HCEC 1CT (cell line): ENCODE data around the gene TMEM53.
"Not testable (repeated sequence)": the region's sequence is repeated elsewhere in the genome, so short reads cannot be mapped to it uniquely, and the experiment has no call there.

Experiments used
- DNase-seq: peaks from one replicate; pipeline ENCODE4 v3.0.0-alpha.2; 2017

TMEM53 gene

DNA sequence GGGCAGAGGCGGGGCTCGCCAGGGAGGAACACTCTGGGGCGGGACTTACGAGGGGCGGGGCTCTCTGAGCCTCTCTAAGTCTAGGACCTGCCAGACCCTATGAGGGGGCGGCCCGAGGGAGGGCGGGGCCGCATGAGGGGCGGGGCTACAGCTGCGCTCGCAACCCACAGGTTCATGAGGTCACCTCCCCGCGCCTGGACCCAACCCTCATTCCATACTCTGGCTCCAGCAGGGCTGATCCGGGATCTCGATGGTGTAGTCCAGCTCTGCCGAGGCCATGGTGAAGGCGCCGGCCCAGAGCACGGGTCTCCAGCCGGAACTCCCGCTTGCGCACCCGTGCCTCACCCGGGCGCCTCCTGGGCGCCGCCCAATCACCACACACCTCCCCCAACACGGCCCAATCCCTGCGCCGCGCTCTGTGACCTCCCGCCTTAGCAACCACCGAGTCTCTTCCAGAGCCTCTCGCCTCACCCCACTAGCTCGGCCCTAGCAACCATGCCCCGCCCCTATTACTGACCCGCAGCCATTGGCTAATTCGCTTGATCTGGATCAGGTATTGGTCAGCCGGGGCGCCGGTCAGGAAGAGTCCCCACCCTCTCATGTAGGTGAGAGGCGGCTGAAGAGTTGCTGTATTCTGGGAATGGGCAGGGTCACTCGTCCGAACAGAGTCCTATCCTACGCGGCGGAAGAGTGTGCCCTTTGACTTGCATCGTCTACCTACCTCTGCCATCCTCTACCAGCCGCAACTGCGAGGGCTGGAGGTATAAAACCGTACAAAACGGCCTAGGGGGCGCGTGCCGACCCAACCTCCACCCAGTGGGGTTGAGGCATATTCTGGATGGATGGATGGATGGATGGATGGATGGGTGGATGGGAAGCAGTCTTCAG, at the start of gene TMEM53, which contains the start of gene ARMH1:
Gene TMEM53, minus strand, starts transcription at position 369 of the 888 bp plus-strand sequence. Its CDS starts 90 bp downstream, at position 279.
Gene ARMH1, plus strand, starts transcription at position 602 of the 888 bp plus-strand sequence. CDS start 14,984 bp downstream, outside the sequence.
- peak; percentile 100 for DNase-seq

DNA sequence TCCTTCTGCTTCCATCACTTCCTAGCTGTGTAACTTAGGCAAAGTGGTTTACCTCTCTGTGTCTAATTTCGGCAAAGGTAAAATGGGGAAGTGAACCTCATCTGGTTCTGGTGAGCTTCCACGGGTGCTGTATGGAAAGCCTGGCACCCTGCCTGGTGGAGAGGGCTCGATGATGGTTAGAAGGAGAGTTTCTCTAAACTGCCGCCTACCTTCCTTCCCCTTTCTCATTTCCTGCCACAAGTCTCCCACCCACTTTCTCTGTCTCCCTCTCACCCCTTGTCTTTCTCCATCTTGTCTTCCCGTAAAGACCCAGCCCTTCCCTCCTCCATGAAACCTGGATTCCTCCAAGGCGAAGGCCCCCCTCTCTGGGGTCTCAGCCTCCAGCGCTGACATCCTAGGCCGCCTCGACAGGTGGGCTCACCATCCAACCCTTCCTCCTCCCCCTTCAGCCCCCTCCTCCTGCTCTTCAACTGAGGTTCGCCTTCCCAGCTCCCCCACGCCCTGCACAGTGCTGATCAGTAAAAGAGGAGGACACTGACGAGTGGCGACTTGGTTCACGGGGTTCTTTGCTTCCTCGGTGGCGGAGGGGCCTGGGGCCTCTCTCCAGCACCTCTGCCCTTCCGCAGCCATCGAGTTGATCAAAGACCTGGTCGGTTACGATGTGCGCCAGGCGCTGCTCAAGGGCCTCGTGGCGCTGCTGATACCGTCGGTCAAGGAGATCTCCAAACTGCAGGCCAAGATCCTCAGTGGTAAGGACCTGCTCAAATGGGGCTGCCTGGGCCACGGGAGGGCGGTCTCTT, 49.4 kb upstream of the TMEM53 start:
- no peak for DNase-seq

DNA sequence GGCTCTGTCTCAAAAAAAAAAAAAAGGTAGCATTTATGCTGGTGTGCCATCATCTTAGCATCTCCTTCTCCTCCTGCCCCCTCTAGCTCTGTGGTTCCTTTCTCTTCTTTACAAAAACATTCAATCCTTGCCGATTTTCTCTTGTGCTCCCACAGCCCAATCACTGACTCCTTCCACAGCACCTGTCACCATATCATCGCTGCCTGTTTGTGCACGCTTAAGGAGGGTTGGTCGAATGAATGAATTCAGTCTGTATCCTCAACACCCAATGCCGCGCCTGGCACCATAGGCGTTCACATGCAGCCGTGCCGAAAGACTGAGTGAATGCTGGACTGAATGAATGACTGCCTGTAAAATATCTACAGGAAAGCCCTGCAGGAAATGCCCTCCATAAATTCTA, 48.8 kb upstream of the TMEM53 start:
- DNase-seq = no peak

DNA sequence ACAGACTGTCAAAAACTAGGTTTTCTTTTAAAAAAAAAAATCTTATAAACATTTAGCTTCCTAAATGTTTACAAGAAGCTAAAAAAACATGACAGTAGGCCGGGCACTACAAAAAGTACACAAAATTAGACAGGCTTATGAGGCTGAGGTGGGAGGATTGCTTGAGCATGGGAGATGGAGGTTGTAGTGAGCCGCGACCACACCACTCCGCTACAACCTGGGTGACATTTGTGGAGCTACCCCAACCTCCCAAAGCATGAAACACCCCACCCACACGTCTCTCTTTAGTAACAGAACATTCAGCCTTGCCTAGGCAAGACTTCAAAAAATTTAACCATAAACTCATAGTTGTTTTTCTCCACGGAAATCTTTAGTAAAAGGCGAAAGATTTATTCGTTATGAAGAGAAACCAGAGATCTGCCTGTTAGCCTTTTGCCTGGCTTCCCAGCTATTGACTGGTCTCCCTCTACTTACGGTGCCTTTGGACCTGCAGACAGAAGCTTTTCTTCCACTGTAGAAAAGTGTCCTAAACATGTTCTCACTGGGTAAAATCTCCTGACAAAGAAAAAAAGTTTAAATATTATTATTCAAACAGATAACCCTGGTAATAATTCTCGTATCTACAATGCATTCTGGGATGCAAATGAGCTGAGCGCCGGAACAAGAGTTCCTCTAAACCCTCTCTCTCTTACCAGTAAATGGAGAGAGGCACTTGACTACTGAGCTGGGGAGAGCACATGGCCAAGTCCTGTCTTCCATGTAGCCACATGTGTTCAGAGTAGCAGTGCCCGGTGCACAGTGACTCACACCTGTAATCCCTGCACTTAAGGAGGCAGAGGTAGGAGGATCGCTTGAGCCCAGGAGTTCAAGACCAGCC, 47.4 kb upstream of the TMEM53 start:
- peak; percentile 94 for DNase-seq

DNA sequence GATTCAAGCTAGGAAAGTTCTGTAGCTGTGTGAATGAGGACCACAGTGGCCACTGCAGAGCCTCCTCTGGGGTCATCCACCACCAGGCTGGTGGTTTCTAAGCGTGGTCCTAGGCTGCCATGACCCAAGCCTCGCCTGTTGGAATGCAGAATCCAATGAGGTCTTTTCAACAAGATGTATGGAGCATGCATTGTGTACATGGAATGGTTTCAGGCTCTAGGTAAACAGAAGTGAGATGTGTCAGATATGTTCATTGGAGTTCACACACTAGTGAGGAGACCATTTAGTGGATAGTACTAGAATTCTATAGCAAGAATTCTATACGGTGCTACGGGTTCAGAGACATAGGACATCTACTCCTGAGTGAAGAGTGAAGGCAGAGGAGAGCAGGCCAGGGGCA, 46.0 kb upstream of the TMEM53 start:
- DNase-seq = no peak

DNA sequence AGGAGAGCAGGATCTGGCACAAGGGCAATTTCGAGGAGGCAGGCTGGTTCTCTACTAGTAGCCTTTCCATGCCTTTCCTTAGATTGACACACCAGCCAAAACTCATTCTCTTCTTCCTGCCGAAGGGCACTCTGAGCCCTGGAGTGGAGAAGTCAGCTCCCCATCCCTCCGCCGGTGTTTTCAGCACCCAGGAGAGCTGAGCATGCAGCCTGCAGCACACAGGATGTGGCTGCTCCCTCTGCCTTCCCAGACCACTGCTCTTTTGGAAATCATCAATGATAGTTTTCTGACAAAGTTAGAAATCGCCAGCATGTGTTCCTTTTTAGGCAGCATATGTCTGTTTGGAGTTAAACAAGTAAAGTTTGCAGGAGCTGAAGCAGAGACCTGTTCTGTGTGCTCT, 45.0 kb upstream of the TMEM53 start:
- no peak for DNase-seq

DNA sequence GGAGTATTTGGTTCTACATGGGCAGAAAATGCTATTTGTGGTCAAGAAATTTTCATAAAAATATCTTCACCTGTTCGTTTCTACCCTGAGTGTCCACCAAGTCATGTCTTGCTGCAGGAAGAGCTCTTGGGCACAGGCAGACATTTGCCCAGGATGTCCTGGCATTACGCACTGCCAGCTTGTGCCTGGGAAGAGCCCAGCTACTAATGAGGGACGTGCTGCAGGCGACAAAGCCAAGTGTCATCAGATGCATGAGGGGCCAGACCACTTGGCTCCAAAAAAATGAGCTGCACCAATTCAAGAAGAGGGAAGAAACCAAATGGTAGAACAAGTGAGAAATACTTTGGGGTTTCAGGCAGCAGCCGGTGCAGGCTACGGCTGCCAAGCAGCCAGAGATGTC, 43.8 kb upstream of the TMEM53 start:
- no peak for DNase-seq

DNA sequence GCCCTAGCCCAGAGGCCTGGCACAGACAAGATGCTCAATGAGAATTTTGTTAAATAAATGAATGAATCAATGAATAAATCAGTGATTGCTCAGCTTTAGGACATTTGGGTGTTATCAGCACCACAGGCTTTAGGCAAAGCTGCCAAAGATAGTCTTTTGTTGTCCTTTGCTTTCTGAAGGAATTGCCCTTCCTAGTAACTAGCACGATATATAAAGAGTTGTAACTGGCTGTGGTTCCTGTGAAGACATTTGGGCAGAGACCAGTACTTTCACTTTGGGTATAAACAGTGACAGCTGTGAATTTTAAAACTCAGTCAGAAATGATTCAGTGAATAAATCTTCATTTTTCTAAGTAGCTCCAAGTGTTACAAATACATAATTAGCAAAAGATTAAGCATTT, 43.4 kb upstream of the TMEM53 start:
- no peak for DNase-seq

DNA sequence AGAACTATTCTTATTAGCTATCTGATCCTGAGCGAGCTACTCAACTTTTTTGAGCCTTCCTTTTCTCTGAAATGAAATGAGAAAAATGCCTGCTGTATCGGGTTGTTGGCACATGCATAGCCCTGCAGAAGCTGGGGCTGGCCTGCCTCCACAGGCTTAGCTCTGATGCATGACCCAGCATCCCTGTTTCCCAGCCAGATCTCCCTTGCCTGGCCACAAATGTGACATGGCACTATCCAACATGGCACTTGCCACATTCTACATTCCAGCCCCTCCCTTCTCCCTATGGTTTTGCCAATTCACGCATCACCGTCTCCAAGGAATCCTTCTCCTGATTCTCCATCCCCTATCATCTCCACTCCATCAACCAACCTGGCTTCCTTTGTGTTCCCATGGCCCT, 42.9 kb upstream of the TMEM53 start:
- DNase-seq = no peak

DNA sequence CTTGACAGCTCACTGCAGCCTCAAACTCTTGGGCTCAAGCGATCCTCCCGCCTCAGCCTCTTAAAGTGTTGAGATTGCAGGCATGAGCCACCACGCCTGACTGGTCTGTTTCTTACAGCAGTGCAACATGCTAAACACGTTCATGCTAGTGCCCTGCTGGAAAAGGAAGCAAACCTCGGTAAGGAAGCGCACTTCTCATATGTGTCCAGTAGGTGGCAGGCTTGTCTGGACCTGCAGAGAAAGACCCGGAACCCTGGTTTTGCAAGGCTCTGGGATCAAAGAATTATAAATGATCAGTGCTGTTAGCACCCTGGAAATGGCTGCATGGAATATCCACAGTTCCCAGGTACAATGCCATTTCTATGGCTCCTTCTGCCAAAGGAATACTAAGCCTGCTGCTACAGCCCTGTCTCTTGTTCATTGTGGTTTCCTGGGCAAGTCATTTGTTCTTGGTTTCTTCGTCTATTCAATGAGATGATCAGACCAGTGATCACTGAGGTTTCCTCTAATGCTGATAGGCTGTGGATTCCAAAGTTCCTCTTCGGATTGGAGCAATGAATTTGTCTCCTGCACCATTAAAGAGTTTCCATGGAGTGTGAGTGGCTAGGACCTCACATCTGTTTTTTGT, 40.8 kb upstream of the TMEM53 start:
- DNase-seq = peak; percentile 65

DNA sequence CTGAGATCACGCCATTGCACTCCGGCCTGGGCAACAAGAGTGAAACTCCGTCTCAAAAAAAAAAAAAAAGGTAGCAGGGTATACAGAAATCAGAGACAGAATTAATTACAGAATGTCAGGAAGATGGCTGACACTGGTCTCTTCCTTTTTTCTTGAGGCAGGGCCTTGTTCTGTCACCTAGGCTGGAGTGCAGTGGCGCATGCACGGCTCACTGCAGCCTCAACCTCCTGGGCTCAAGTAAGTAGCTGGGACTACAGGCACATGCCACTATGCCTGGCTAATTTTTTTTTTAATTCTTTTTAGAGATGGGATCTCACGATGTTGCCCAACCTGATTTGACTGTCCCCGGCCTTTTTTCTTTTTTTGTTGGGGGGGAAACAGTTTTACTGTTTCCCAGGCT, 40.3 kb upstream of the TMEM53 start:
- DNase-seq = no peak

DNA sequence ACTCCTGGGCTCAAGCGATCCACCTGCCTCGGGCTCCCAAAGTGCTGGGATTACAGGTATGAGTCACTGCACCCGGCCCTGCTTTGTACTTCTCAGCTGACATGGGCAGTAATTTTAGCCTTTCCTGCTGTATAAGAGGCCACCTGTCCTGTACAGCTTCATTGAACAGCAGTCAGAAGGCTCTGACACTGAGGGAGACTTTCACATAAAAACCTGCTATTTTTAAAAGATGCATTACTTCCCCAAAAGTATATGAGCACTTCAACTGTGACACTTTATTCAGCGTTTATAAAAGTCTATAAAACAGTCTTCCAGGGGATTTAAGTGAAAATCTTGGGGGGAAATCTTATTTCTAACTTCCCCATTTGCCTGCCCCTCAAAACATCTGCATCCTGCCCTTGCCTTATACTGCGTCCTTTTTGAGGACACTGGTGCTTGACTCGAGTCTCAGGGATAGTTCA, 39.1 kb upstream of the TMEM53 start:
- DNase-seq = no peak

DNA sequence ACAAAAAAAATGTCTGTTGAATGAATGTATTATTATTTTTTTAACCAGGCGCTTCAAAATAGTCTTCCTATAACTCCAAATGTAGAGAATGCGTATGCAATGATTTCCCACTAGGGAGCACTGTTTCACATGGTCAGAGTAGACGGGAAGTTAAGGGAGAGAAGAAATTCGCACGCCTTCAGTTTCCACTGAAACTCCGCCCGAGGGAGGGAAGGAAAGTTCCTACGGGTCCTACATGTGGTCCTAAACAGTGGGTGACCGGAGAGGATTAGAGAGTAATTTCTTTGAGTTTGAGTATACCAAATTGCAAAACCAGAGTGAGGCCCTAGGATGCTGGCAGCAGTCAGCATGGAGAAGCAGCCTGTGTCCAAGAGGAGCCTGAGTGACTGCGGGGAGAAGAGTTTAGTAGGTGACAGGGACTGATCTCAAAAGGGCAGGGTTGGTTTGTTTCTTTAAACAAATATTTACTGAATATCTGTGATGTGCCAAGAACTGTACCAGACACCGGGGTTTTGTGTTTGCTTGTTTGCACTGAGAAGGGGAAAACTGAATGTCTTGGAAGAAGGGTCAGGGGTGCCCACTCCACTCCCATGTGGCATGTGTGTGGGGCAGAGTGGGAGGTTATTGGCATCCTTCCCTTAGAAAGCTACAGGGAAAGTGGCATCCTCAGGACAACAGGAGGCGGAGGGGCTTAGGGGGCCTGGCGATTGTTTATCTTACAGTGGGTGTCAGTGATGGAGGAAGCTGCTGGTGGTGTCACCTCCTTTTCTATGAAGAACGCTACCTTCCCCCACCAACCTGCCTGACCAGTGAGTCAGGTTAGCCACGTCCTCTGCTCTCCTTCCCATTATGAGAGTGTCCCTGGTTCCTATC, 33.9 kb upstream of the TMEM53 start:
- peak; percentile 67 for DNase-seq

DNA sequence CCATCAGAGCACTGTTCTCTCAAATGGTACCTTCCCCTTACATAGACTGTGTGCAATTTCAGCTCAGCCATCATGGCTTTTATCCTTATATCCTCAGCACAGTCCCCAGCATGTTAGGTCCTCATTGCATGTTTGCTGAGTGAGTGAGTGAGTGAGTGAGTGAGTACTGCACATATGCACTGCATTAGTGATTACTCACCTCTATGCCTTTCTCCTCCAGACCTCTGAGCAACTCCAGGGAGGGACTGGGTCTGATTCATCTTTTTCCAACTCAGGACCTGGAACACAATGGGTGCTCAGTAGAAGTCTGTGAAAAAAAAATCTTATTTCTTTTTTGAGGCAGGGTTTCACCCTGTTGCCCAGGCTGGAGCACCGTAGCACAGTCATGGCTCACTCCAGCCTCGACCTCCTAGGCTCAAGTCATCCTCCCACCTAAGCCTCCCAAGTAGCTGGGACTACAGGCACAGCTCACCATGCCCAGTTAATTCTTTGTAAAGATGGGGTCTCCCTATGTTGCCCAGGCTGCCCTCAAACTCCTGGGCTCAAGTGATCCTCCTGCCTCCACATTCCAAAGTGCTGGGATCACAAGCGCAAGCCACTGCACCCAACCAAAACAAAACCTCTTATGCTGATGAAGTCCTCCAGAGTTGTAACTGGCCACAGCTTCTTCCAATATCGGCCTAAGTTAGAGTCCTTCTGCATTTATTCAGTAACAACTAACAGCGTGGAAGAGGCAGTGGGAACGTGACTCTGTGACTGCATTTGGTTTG, 33.0 kb upstream of the TMEM53 start:
- DNase-seq = peak; percentile 95

DNA sequence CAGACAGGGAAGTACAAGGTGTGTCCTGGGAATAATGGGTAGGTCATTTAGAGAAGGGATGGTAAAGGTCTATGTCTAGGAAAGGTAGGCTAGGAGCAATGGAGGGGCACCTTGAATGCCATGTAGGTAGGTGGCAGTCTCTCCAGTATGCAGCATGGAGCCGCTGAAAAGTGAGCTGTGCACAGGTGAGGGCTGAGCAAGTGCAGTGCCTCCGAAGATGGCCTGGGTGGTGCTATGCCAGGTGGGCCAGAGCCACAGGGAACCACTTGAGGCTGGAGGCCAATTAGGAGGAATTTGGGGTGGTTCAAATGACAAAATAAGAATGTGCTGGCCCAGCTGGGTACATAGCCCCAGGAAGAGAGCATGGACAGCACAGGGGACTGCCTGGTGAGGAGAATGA, 31.7 kb upstream of the TMEM53 start:
- DNase-seq = no peak

DNA sequence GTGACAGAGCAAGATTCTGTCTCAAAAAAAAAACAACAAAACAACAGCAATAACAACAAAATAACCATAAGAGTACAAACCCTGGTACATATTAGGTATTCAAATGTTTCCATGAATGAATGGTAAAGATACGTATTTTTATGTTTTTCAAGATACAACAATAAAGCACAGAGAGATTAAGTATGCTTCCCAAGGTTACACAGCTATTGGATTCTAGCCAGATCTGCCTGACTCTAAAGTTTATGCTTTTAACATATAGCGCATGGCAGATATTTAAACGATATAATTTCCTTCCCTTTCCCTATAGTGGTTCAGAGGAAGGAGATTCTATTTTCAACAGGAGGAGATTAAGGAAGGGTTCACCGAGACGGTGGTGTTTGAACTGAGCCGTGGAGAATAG, 31.2 kb upstream of the TMEM53 start:
- no peak for DNase-seq

DNA sequence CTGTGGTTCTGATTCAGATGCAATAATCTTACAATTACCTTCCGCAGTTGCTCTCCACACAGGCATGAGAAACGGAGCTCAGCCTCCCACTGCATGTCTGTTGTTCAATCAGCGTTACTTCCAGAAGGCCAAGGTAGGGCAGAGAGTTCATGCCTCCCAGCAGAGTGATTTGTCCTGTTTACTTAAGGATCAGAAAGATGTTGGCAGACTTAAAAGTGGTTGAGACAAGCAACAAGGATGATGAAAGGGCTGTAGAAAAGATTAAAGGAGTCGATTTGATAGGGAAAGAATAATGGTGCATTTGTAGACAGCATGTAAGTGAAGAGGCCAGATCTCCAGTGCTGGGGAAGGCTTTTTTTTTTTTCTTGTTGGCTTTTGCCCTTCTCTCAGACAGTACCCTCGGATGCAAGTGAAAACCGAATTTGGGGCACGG, 26.9 kb upstream of the TMEM53 start:
- DNase-seq = no peak

DNA sequence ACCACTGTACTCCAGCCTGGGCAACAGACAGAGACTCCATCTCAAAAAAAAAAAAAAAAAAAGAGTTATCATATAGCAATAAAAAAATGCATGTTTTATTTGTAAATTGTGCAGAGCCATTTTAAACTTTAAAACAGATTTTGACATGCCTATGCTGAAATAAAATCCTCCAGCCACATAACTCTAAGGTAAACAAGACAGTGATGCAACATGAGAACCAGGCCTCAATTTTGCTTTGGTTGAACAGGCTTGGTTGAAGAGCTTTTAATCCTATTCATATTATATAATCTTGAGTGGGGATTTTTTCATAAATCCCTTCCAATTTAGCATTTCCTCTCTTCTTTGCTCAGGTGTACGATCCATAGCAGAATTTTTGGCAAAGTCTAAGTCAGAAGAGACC, 26.3 kb upstream of the TMEM53 start:
- no peak for DNase-seq

DNA sequence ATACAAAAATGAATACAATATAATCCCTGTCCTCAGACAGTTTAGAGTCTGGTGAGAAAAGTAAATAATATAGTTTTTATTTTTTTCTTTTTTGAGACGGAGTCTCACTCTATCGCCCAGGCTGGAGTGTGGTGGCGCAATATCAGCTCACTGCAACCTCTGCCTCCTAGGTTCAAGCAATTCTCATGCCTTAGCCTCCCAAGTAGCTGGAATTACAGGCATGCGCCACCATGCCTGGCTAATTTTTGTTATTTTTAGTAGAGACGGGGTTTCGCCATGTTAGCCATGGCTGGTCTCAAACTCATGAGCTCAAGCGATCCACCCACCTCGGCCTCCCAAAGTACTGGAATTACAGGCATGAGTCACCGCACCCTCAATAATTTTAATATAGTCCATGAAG, 25.1 kb upstream of the TMEM53 start:
- not testable (repeated sequence) for DNase-seq

DNA sequence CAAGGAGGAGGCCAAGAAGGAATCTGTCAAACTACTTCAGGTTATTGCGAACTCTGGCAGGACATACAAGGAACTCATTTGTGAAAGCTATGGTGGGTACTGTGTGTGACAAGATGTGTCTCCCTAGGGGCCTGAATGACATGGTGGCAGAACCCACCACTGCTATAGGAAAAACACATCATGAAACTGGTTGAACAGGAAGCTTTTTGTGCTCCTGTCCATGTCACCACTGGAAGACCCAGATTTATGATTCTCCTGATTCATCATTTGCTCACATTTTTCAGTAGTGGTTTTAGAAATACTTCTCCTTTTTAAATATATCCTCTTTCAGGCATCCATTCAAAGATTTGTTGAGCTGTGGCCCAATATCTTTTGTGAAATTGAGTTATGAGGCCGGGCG, 23.9 kb upstream of the TMEM53 start:
- DNase-seq = no peak
